ENCODE results near the gene PRRT1. TPM values are rescaled to one million over a fixed set of nuclear protein-coding genes. Genes with fewer than 3 reads are reported as not detected.

PRRT1 gene
- total RNA-seq, 1 experiment from 2014 or later, result 0.10 TPM

Other genes with a start within 250 kb of the PRRT1 start
- gene ZBTB12, start 249.9 kb downstream of the PRRT1 start, total RNA-seq (2014; rRNA removed; shearing (Covaris generic)), result 0.62 and 0.70 TPM in 2 replicates
- 0.75 TPM in 1 of 2 replicates, not detected in the other for gene C2, start 224.2 kb downstream of the PRRT1 start, total RNA-seq (2014; rRNA removed; shearing (Covaris generic))
- 1.5 and 4.3 TPM in 2 replicates for gene CFB, start 205.8 kb downstream of the PRRT1 start, total RNA-seq (2014; rRNA removed; shearing (Covaris generic))
- gene NELFE, start 193.0 kb downstream of the PRRT1 start, total RNA-seq (2014; rRNA removed; shearing (Covaris generic)), result 140 and 141 TPM in 2 replicates
- gene SKIC2, start 192.8 kb downstream of the PRRT1 start, total RNA-seq (2014; rRNA removed; shearing (Covaris generic)), result 21.1 and 23.8 TPM in 2 replicates
- 11.0 and 13.5 TPM in 2 replicates for gene DXO, start 179.8 kb downstream of the PRRT1 start, total RNA-seq (2014; rRNA removed; shearing (Covaris generic))
- gene C4A, start 169.9 kb downstream of the PRRT1 start, total RNA-seq (2014; rRNA removed; shearing (Covaris generic)), result 7.2 and 8.5 TPM in 2 replicates
- 6.5 and 10.9 TPM in 2 replicates for gene C4B, start 137.1 kb downstream of the PRRT1 start, total RNA-seq (2014; rRNA removed; shearing (Covaris generic))
- gene CYP21A2, start 113.5 kb downstream of the PRRT1 start, total RNA-seq (2014; rRNA removed; shearing (Covaris generic)), result 0.48 TPM in 1 of 2 replicates, not detected in the other
- 0.06 and 0.29 TPM in 2 replicates for gene TNXB, start 42.6 kb downstream of the PRRT1 start, total RNA-seq (2014; rRNA removed; shearing (Covaris generic))
- 17.1 and 23.4 TPM in 2 replicates for gene ATF6B, start 23.7 kb downstream of the PRRT1 start, total RNA-seq (2014; rRNA removed; shearing (Covaris generic))
- gene FKBPL, start 21.7 kb downstream of the PRRT1 start, total RNA-seq (2014; rRNA removed; shearing (Covaris generic)), result 11.7 and 14.2 TPM in 2 replicates
- 19.3 and 25.7 TPM in 2 replicates for gene PPT2, start 2.2 kb upstream of the PRRT1 start, total RNA-seq (2014; rRNA removed; shearing (Covaris generic))
- gene EGFL8, start 12.7 kb upstream of the PRRT1 start, total RNA-seq (2014; rRNA removed; shearing (Covaris generic)), result 0.43 and 1.7 TPM in 2 replicates
- gene AGPAT1, start 24.1 kb upstream of the PRRT1 start, total RNA-seq (2014; rRNA removed; shearing (Covaris generic)), result 45.6 and 51.3 TPM in 2 replicates
- gene RNF5, start 26.5 kb upstream of the PRRT1 start, total RNA-seq (2014; rRNA removed; shearing (Covaris generic)), result 55.7 and 56.9 TPM in 2 replicates
- 0.41 TPM in 1 of 2 replicates, not detected in the other for gene AGER, start 32.3 kb upstream of the PRRT1 start, total RNA-seq (2014; rRNA removed; shearing (Covaris generic))
- gene PBX2, start 38.3 kb upstream of the PRRT1 start, total RNA-seq (2014; rRNA removed; shearing (Covaris generic)), result 14.3 and 17.4 TPM in 2 replicates
- gene GPSM3, start 40.7 kb upstream of the PRRT1 start, total RNA-seq (2014; rRNA removed; shearing (Covaris generic)), result 3.2 and 3.9 TPM in 2 replicates
- 0.23 and 0.43 TPM in 2 replicates for gene NOTCH4, start 72.1 kb upstream of the PRRT1 start, total RNA-seq (2014; rRNA removed; shearing (Covaris generic))
- not detected in 2 replicates for gene TSBP1, start 220.0 kb upstream of the PRRT1 start, total RNA-seq (2014; rRNA removed; shearing (Covaris generic))

Measured in H4 (cell line).